Activated CD8-positive, alpha-beta T cell treated with anti-CD3 and anti-CD28 coated beads, Interleukin-2, amount 10 ng/mL, durations not matched to agents 7 days and 5 days (primary cell): ENCODE measurements around the gene TARDBP. TPM values are rescaled to one million over a fixed set of nuclear protein-coding genes. Genes with fewer than 3 reads are reported as not detected.
"Not testable (repeated sequence)": the region's sequence is repeated elsewhere in the genome, so short reads cannot be mapped to it uniquely, and the experiment has no call there.

Source experiments
- ATAC-seq: fragments of 150-1000 bp; cut with Tn5 transposase; one replicate; pipeline ENCODE4 v1.10.0; 2021; ENCODE audit warnings: moderate library complexity
- CTCF ChIA-PET: fragments of 350-600 bp; sonication (Branson Sonifier 250); formaldehyde crosslinking; loops from one replicate; lab custom pipeline; 2021; ENCODE audit warnings: antibody characterized with exemption; lab: Charles Lee
- POLR2A ChIA-PET: fragments of 350-600 bp; sonication (Branson Sonifier 250); formaldehyde crosslinking; loops from one replicate; lab custom pipeline; 2021; ENCODE audit warnings: antibody characterized with exemption; lab: Charles Lee
- DNase-seq: peaks from one replicate; pipeline ENCODE4 v3.0.0-alpha.2; 2020
- H3K27ac Mint-ChIP-seq: one replicate; pipeline ENCODE4 v1.8.0; 2021; ENCODE audit warnings: mild to moderate bottlenecking, mixed read lengths
- H3K27me3 Mint-ChIP-seq: one replicate; pipeline ENCODE4 v1.8.0; 2021; ENCODE audit warnings: low read depth, mixed read lengths
- H3K36me3 Mint-ChIP-seq: one replicate; pipeline ENCODE4 v1.8.0; 2021; ENCODE audit warnings: low read depth, mixed read lengths
- H3K4me1 Mint-ChIP-seq: one replicate; pipeline ENCODE4 v1.8.0; 2021; ENCODE audit warnings: low read depth, mixed read lengths
- H3K4me3 Mint-ChIP-seq: one replicate; pipeline ENCODE4 v1.8.0; 2021; ENCODE audit warnings: mild to moderate bottlenecking, mixed read lengths
- H3K9me3 Mint-ChIP-seq: one replicate; pipeline ENCODE4 v1.8.0; 2022; ENCODE audit warnings: mixed read lengths; ENCODE audit not compliant: insufficient read depth
- total RNA-seq, 2 experiments: library from RNA; stranded (reverse); gene quantifications; one replicate each; pipeline ENCODE4 v1.2.3, GENCODE V29; 2021

Gene TARDBP
- total RNA-seq, 2 experiments from 2014 or later: 175 to 178 TPM

- ChIA-PET POLR2A (no interaction called here), CTCF (no interaction called here)
- H3K4me1 Mint-ChIP-seq: no peaks in the 10 kb centered on the region
- no peaks in the 10 kb centered on the region for H3K27me3 Mint-ChIP-seq
- H3K9me3 Mint-ChIP-seq: no peaks in the 10 kb centered on the region
- ATAC-seq (no peak), DNase-seq (no peak)
- no peak overlapping the region for H3K4me3 Mint-ChIP-seq
- no peak overlapping the region for H3K27ac Mint-ChIP-seq
- no peaks in the 10 kb centered on the region for H3K36me3 Mint-ChIP-seq
These were observed 31.8 kb downstream of the TARDBP start for GRCh38 chr1:11044086-11044848.

- H3K9me3 Mint-ChIP-seq: no peaks in the 10 kb centered on the region
- no peaks in the 10 kb centered on the region for H3K27me3 Mint-ChIP-seq
- DNase-seq: no peak
- ATAC-seq: no peak
- H3K4me1 Mint-ChIP-seq: no peaks in the 10 kb centered on the region
- no peaks in the 10 kb centered on the region for H3K36me3 Mint-ChIP-seq
- ChIA-PET POLR2A (no interaction called here), CTCF (no interaction called here)
- no peak overlapping the region for H3K27ac Mint-ChIP-seq
- H3K4me3 Mint-ChIP-seq: no peak overlapping the region
These were observed 32.5 kb downstream of the TARDBP start for GRCh38 chr1:11044849-11045427.

GRCh38 chr1:11045428-11046269 lies 33.2 kb downstream of the TARDBP start:
- Mint-ChIP-seq H3K4me3 (no peak overlapping the region), H3K27me3 (no peaks in the 10 kb centered on the region), H3K4me1 (no peaks in the 10 kb centered on the region), H3K9me3 (no peaks in the 10 kb centered on the region), H3K36me3 (no peaks in the 10 kb centered on the region), H3K27ac (no peak overlapping the region)
- POLR2A ChIA-PET: no interaction called here
- DNase-seq (no peak), ATAC-seq (no peak)
- CTCF ChIA-PET: interaction anchor here (1.4 kb wide), 1 partner anchor 8 kb away, joined by 10 read pairs; no protein-coding TSS in a partner anchor

GRCh38 chr1:11046270-11046566 lies 33.8 kb downstream of the TARDBP start:
- ChIA-PET POLR2A (no interaction called here), CTCF (interaction anchor here (1.4 kb wide), 1 partner anchor 9 kb away, joined by 10 read pairs; no protein-coding TSS in a partner anchor)
- Mint-ChIP-seq H3K27ac (no peak overlapping the region), H3K4me3 (no peak overlapping the region), H3K9me3 (no peaks in the 10 kb centered on the region), H3K27me3 (no peaks in the 10 kb centered on the region), H3K36me3 (no peaks in the 10 kb centered on the region), H3K4me1 (no peaks in the 10 kb centered on the region)
- no peak for DNase-seq
- ATAC-seq: no peak

DNA sequence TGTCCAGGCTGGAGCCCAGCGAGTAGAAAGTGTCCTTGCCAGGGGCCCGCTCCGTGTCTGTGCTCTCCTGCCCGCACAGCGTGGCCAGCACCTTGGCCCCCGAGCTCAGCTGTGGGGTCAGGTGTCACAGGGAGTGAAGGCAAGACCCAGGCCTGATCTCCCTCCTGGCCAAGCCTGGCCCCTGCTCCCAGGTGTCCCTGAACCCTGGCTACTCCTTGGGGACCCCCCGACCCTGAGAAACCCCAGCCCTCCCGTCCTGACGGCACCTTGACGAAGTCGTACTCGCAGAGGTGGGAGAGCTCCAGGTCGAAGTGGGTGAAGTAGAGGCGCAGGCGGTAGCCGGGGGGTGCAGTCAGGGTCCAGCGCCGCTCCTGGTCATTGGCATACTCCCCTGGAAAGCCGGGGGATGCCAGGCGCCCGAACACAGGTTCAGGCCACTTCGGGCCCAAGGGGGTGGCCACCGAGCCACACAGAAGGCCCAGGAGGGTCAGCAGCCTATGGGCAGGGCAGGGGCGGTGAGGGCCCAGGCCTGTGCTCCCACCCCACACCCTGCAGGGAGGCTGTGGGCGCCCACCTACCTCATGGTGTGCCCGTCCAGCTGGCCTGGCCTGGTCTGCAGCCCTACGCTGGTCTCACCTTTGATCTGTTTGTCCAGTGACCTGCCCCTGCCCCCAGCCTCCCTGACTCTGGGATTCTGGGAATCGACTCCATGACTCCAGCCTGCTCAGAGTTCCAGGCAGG lies 34.3 kb downstream of the TARDBP start, which contains the start of gene MASP2:
Gene MASP2, minus strand, starts transcription at position 615 of the 741 bp plus-strand sequence. Its CDS starts 32 bp downstream, at position 583.
- Mint-ChIP-seq H3K27ac (no peak within 1 kb of the TSS), H3K4me3 (no peak within 1 kb of the TSS), H3K27me3 (no peaks in the 10 kb centered on the region), H3K4me1 (no peaks in the 10 kb centered on the region), H3K9me3 (no peaks in the 10 kb centered on the region), H3K36me3 (no peaks in the 10 kb centered on the region)
- ChIA-PET CTCF (interaction anchor here (1.1 to 1.4 kb wide), 2 partner anchors 9 kb away, joined by 5 to 10 read pairs; no protein-coding TSS in a partner anchor), POLR2A (no interaction called here)
- DNase-seq (no peak), ATAC-seq (no peak)

- not testable (repeated sequence) for H3K36me3 Mint-ChIP-seq, H3K27me3 Mint-ChIP-seq, H3K27ac Mint-ChIP-seq, H3K9me3 Mint-ChIP-seq, H3K4me1 Mint-ChIP-seq, DNase-seq, H3K4me3 Mint-ChIP-seq, ATAC-seq
- ChIA-PET CTCF (interaction anchor here (5.3 kb wide), 1 partner anchor 14 kb away, joined by 42 read pairs; no protein-coding TSS in a partner anchor), POLR2A (interaction anchor here (1.4 kb wide), 1 partner anchor 13 kb away, joined by 3 read pairs; no protein-coding TSS in a partner anchor)
These were observed 38.7 kb downstream of the TARDBP start for GRCh38 chr1:11051121-11051520.

DNA sequence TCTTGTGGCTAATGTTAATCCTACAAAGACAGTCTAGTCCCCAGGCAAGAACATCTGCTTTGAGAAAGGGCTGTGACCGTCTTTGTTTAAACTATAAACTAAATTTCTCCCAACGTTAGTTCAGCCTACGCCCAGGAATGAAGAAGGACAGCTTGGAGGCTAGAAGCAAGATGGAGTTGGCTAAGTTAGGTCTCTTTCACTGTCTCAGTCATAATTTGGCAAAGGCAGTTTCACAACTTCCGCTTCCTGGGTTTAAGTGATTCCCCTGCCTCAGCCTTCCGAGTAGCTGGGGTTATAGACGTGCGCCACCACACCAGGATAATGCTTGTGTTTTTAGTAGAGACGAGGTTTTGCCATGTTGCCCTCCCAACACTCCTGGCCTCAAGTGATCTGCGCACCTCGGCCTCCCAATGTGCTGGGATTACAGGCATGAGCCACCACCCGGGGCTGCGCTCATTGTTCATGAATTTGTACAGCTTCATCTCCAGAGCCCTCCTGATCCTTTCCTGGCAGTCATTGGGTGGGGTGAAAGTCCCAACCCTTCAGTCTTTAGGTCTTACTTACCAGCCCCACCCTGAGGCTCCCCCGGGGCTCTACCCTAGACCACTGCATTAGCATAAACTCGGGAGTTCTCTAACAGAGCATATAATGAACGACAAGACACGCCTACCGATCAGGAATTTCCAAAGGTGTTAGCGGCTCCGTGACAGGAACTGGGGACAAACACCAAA lies 39.5 kb downstream of the TARDBP start:
- CTCF ChIA-PET: interaction anchor here (5.3 kb wide), 1 partner anchor 14 kb away, joined by 42 read pairs; no protein-coding TSS in a partner anchor
- ATAC-seq (no peak), DNase-seq (no peak)
- POLR2A ChIA-PET: interaction anchor here (1.4 kb wide), 1 partner anchor 14 kb away, joined by 3 read pairs; no protein-coding TSS in a partner anchor
- H3K4me1 Mint-ChIP-seq: no peaks in the 10 kb centered on the region
- H3K27me3 Mint-ChIP-seq: no peaks in the 10 kb centered on the region
- H3K9me3 Mint-ChIP-seq: no peaks in the 10 kb centered on the region
- H3K27ac Mint-ChIP-seq: no peak overlapping the region
- H3K4me3 Mint-ChIP-seq: no peak overlapping the region
- H3K36me3 Mint-ChIP-seq: peaks cover 10% of the 10 kb centered on the region

- no peaks in the 10 kb centered on the region for H3K27me3 Mint-ChIP-seq
- no peak for ATAC-seq
- no peaks in the 10 kb centered on the region for H3K9me3 Mint-ChIP-seq
- CTCF ChIA-PET: interaction anchor here (0.7 to 5.3 kb wide), 2 partner anchors 9 to 16 kb away, joined by 3 to 42 read pairs; no protein-coding TSS in a partner anchor
- H3K36me3 Mint-ChIP-seq: peaks cover 19% of the 10 kb centered on the region
- no peak overlapping the region for H3K27ac Mint-ChIP-seq
- DNase-seq: no peak
- no peak overlapping the region for H3K4me3 Mint-ChIP-seq
- POLR2A ChIA-PET: no interaction called here
- H3K4me1 Mint-ChIP-seq: peaks cover 3% of the 10 kb centered on the region
These were observed 40.6 kb downstream of the TARDBP start for GRCh38 chr1:11052839-11053757.

GRCh38 chr1:11053758-11054137 lies 41.3 kb downstream of the TARDBP start:
- H3K36me3 Mint-ChIP-seq: peaks cover 22% of the 10 kb centered on the region
- CTCF ChIA-PET: no interaction called here
- ATAC-seq (no peak), DNase-seq (peak; percentile 33)
- H3K27ac Mint-ChIP-seq: no peak overlapping the region
- H3K27me3 Mint-ChIP-seq: no peaks in the 10 kb centered on the region
- H3K9me3 Mint-ChIP-seq: no peaks in the 10 kb centered on the region
- H3K4me1 Mint-ChIP-seq: peaks cover 9% of the 10 kb centered on the region
- H3K4me3 Mint-ChIP-seq: no peak overlapping the region
- POLR2A ChIA-PET: interaction anchor here (0.7 kb wide), 1 partner anchor 77 kb away, joined by 3 read pairs; no protein-coding TSS in a partner anchor

DNA sequence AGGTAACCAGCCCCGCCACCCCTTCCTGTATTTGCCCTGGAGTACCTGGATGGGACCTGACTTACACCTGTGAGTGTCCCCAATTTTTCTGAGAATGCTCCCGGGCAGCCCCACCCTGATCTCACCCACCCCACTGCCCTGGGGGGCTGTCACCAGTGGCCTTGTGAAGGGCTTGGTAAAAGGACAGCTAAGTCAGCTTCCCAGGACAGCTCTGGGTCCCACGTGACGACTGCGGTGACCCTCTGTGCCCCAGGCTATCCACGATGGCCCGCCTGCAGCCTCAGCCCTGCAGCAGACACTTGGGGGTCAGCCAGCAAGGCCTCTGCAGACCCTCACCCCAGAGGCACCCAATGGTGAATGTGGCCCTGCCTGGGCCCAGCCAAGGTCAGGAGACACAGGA lies 41.7 kb downstream of the TARDBP start:
- Mint-ChIP-seq H3K4me3 (no peak overlapping the region), H3K4me1 (peaks cover 13% of the 10 kb centered on the region), H3K9me3 (no peaks in the 10 kb centered on the region), H3K27me3 (no peaks in the 10 kb centered on the region), H3K27ac (no peak overlapping the region), H3K36me3 (peaks cover 26% of the 10 kb centered on the region)
- ATAC-seq (no peak), DNase-seq (no peak)
- CTCF ChIA-PET: no interaction called here
- POLR2A ChIA-PET: interaction anchor here (0.7 kb wide), 1 partner anchor 77 kb away, joined by 3 read pairs; no protein-coding TSS in a partner anchor
